Peyer's patch (tissue), 4 donors: ENCODE data around the gene PPP1R13L. TPM values are rescaled to one million over a fixed set of nuclear protein-coding genes. Genes with fewer than 3 reads are reported as not detected.

ENCODE experiments used
- DNase-seq, 3 donors: peaks; one replicate each; pipeline ENCODE4 v3.0.0-alpha.2; 2017 to 2019
- H3K27ac ChIP-seq, 4 donors: fragments of 200-600 bp; sonication (generic); one replicate each; pipeline ENCODE4 v1.5.1; 2016 to 2019
- H3K27me3 ChIP-seq, 2 donors: fragments of 200-600 bp; sonication (generic); one replicate each; pipeline ENCODE4 v1.5.1; 2019
- H3K36me3 ChIP-seq, 3 donors: fragments of 200-600 bp; sonication (generic); one replicate each; pipeline ENCODE4 v1.5.1; 2016 to 2019
- H3K4me1 ChIP-seq, 4 donors: fragments of 200-600 bp; sonication (generic); one replicate each; pipeline ENCODE4 v1.5.1; 2016 to 2019
- H3K4me3 ChIP-seq, 4 donors: fragments of 200-600 bp; sonication (generic); 1 replicate in 3 of 4; 2 replicates in 1 of 4; pipeline ENCODE4 v1.5.1; 2016 to 2019; ENCODE audit warnings: mild to moderate bottlenecking in 1 of 4
- H3K9me3 ChIP-seq, 4 donors: fragments of 200-600 bp; sonication (generic); one replicate each; pipeline ENCODE4 v1.5.1; 2016 to 2019; ENCODE audit warnings: mild to moderate bottlenecking in 1 of 4
- POLR2A ChIP-seq, 2 donors: fragments of 450-650 bp; IDR thresholded peaks; one replicate each; pipeline ENCODE4 v1.5.1; 2017; ENCODE audit warnings: antibody characterized with exemption in 2 of 2, mild to moderate bottlenecking in 2 of 2, moderate library complexity in 2 of 2
- total RNA-seq, 4 donors: library from RNA; depleted of rRNA; stranded (reverse); fragments of >200 nt; gene quantifications; one replicate each; pipeline ENCODE4 v1.1.0, GENCODE V29; 2016
- TF ChIP-seq, protein P1 (sequence below), 6 experiments: fragments of 450-650 bp in 4 of 6; fragments of 200-600 bp in 2 of 6; sonication (generic) in 1 of 6; IDR thresholded peaks; one replicate each; pipeline ENCODE4 v1.5.1; 2017 to 2019; ENCODE audit warnings: antibody characterized with exemption in 6 of 6, mild to moderate bottlenecking in 3 of 6, moderate library complexity in 1 of 6

Gene PPP1R13L
- total RNA-seq, 4 donors from 2014 or later = 16.5 to 53.9 (median 36.2) TPM

DNA sequence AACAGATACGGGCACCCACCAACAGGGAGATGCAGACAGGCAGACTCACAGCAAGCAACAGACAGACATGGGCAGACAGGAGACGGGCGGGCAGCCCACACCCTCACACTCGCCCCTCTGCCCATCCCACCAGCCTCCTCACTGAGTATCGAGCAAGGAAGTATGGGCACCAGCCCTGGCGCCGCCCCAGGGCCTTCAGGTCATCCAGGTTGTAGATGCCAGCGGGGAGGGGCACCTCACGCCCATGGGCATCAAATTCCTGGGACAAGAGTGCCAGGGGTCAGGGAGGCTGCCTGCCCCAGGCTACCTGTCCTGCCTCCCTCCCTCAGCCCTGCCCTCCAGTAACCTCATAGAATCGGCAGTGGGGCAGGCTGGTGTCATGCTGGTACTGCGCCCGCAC is 40.2 kb downstream of the PPP1R13L start:
- TF ChIP-seq, protein P1, sequence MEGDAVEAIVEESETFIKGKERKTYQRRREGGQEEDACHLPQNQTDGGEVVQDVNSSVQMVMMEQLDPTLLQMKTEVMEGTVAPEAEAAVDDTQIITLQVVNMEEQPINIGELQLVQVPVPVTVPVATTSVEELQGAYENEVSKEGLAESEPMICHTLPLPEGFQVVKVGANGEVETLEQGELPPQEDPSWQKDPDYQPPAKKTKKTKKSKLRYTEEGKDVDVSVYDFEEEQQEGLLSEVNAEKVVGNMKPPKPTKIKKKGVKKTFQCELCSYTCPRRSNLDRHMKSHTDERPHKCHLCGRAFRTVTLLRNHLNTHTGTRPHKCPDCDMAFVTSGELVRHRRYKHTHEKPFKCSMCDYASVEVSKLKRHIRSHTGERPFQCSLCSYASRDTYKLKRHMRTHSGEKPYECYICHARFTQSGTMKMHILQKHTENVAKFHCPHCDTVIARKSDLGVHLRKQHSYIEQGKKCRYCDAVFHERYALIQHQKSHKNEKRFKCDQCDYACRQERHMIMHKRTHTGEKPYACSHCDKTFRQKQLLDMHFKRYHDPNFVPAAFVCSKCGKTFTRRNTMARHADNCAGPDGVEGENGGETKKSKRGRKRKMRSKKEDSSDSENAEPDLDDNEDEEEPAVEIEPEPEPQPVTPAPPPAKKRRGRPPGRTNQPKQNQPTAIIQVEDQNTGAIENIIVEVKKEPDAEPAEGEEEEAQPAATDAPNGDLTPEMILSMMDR (IDR thresholded peaks at IDR 0.05) = no peak
- TF ChIP-seq POLR2A (IDR thresholded peaks at IDR 0.05) = no peak
- Histone ChIP-seq H3K9me3 (no peaks in the 10 kb centered on the region), H3K4me3 (no peak overlapping the region), H3K27ac (no peak overlapping the region), H3K36me3 (peaks cover 0 to 12% (median 0%) of the 10 kb centered on the region in 3 donors), H3K27me3 (no peaks in the 10 kb centered on the region), H3K4me1 (peaks cover 0 to 3% (median 0%) of the 10 kb centered on the region in 4 donors)
- no peak for DNase-seq

DNA sequence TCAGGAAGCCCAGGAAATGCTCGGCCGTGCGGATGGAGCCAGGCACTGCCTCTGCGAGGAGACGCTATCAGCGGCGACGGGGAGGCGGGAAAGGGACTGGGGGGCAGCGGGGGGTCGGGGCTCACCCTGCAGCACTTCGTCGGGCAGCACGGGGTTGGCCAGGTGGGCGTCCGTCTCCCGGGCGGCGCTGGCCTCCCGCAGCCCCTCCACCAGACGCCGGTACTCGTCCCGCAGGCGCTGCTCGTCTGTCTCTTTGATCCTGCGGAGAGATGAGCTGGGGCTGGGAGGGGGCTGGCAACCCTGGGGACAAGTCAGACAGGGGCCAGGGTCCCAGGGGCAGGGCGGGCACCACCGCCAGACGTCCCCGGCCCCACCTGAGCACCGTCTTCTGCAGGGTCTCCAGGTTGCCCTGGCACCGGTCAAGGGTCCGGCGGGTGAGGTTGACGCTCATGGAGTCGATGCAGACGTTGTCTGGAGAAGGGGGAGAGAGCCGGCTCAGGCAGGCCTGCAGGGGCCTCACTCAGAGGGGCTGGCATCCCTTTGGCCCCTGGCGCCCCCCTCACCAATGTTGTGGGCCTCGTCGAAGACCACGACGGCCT is 40.9 kb downstream of the PPP1R13L start:
- H3K27ac ChIP-seq = no peak overlapping the region
- TF ChIP-seq, protein P1 (IDR thresholded peaks at IDR 0.05) = no peak
- no peak for TF ChIP-seq POLR2A (IDR thresholded peaks at IDR 0.05)
- no peaks in the 10 kb centered on the region for H3K4me1 ChIP-seq
- no peak for DNase-seq
- peaks cover 0 to 12% (median 0%) of the 10 kb centered on the region in 3 donors for H3K36me3 ChIP-seq
- H3K9me3 ChIP-seq = no peaks in the 10 kb centered on the region
- no peak overlapping the region for H3K4me3 ChIP-seq
- no peaks in the 10 kb centered on the region for H3K27me3 ChIP-seq

DNA sequence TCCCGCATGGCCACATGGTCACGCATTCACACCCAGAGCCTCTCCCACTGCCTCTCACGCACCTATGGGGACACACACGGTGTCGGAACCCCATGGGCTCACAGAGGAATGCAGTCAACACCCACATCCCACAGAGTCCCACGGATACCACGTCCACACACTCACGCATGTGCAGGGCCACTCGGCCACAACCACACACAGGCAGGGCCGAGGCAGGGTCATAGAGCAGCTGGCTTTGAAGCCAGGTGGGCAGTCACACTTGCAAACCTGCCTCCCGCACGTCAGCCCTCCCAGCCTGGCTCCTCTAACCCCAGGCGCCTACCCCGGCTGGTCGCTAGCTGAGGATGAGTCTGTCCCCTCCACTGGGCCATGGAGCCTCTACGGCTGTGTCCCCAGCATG is 42.6 kb downstream of the PPP1R13L start:
- no peaks in the 10 kb centered on the region for H3K27me3 ChIP-seq
- TF ChIP-seq, protein P1 (IDR thresholded peaks at IDR 0.05) = no peak
- TF ChIP-seq POLR2A (IDR thresholded peaks at IDR 0.05) = no peak
- peaks cover 0 to 12% (median 0%) of the 10 kb centered on the region in 3 donors for H3K36me3 ChIP-seq
- DNase-seq = no peak
- no peak overlapping the region for H3K27ac ChIP-seq
- H3K9me3 ChIP-seq = no peaks in the 10 kb centered on the region
- no peaks in the 10 kb centered on the region for H3K4me1 ChIP-seq
- H3K4me3 ChIP-seq = no peak overlapping the region

DNA sequence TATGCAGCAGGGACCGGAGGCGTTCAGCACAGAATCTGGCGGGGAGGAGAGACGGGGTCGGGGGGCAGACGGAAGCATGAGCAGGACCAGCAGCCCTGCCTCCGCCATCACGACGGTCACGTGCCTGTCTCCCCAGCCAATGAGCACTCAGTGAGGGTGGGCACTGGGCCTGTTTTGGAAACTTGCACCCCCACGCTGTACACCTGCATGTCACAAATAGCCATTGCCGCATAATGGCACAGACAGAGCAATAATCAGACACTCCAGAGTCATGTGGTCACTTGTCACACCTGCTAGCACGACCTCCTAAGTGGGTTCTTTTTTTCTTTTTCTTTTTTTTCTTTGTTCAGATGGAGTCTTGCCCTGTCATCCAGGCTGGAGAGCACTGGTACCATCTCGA is 43.3 kb downstream of the PPP1R13L start:
- H3K36me3 ChIP-seq = peaks cover 0 to 12% (median 0%) of the 10 kb centered on the region in 3 donors
- no peaks in the 10 kb centered on the region for H3K27me3 ChIP-seq
- H3K4me3 ChIP-seq = no peak overlapping the region
- no peaks in the 10 kb centered on the region for H3K4me1 ChIP-seq
- no peak overlapping the region for H3K27ac ChIP-seq
- no peak for DNase-seq
- H3K9me3 ChIP-seq = no peaks in the 10 kb centered on the region
- TF ChIP-seq, protein P1 (IDR thresholded peaks at IDR 0.05) = no peak
- TF ChIP-seq POLR2A (IDR thresholded peaks at IDR 0.05) = no peak

DNA sequence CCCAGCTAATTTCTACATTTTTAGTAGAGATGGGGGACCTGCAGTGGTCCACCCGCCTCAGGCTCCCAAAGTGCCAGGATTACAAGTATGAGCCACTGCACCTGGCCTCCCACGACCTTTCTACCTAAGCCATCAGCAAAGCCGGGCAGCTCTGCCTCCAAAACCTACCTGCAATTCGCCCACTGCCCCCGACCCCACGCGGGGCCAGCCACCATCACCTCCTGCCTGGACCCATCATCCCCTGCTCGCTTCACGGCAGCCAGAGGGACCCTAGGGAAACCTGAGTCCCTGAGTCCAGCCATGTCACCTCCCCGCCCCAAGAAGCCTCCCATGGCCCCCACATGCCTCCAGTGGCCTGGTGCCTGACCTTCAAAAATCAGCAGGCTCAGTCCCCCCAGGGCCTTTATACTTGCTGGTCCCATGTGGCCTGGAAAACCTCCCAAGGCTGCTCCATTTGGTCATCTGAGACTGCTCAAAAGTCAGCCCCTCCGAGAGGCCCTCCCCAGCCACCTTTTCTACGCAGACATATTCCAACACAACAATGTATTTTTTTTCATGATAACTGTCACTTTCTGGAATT is 46.6 kb downstream of the PPP1R13L start:
- DNase-seq = no peak

More for the DNA sequence above, 46.6 kb downstream of the PPP1R13L start:
- TF ChIP-seq, protein P1 (IDR thresholded peaks at IDR 0.05) = no peak
- no peak for TF ChIP-seq POLR2A (IDR thresholded peaks at IDR 0.05)
- no peak overlapping the region for H3K27ac ChIP-seq
- H3K4me3 ChIP-seq = no peak overlapping the region
- H3K9me3 ChIP-seq = no peaks in the 10 kb centered on the region
- H3K4me1 ChIP-seq = no peaks in the 10 kb centered on the region
- no peaks in the 10 kb centered on the region for H3K27me3 ChIP-seq
- H3K36me3 ChIP-seq = peaks cover 0 to 5% (median 0%) of the 10 kb centered on the region in 3 donors
